Esophagus muscularis mucosa (tissue), 3 donors: Measurements from ENCODE around the gene COL27A1.

Experiments
- EP300 ChIP-seq: sonication (generic); formaldehyde crosslinking; IDR thresholded peaks from one replicate; pipeline ENCODE4 v1.6.1; 2017; ENCODE audit warnings: antibody characterized with exemption
- TF ChIP-seq, protein P1 (sequence below), 3 experiments: fragments of 200-600 bp in 2 of 3; fragments of 450-650 bp in 1 of 3; sonication (generic) in 2 of 3; IDR thresholded peaks; one replicate each; pipeline ENCODE4 v1.5.1; 2017 to 2019; ENCODE audit warnings: antibody characterized with exemption in 3 of 3, mild to moderate bottlenecking in 2 of 3, moderate library complexity in 1 of 3

DNA sequence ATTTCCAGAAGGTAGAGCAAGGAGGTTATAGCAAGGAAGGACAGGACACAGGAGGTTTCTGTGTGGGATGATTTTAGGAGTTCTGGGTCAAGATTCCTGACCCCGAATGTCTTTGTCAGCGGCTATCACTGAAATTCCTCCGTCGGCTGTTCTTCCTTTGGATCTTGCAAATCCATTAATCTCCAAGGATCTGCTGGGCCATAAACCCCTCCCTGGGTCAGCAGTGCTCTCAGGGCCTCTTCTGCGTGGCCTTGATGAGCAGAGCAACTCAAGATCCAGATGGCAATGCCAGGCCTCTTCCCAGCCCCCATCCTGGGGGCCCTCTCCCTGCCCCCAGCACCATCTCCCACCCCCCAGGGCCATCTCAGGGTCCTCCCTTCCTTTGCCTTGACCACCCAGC lies 16.3 kb upstream of the COL27A1 start:
- TF ChIP-seq, protein P1, sequence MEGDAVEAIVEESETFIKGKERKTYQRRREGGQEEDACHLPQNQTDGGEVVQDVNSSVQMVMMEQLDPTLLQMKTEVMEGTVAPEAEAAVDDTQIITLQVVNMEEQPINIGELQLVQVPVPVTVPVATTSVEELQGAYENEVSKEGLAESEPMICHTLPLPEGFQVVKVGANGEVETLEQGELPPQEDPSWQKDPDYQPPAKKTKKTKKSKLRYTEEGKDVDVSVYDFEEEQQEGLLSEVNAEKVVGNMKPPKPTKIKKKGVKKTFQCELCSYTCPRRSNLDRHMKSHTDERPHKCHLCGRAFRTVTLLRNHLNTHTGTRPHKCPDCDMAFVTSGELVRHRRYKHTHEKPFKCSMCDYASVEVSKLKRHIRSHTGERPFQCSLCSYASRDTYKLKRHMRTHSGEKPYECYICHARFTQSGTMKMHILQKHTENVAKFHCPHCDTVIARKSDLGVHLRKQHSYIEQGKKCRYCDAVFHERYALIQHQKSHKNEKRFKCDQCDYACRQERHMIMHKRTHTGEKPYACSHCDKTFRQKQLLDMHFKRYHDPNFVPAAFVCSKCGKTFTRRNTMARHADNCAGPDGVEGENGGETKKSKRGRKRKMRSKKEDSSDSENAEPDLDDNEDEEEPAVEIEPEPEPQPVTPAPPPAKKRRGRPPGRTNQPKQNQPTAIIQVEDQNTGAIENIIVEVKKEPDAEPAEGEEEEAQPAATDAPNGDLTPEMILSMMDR (IDR thresholded peaks at IDR 0.05): no peak
- no peak for TF ChIP-seq EP300
